Ascending aorta (tissue), 2 donors: ENCODE data around the gene PTRHD1. TPM values are rescaled to one million over a fixed set of nuclear protein-coding genes. Genes with fewer than 3 reads are reported as not detected.

Experiments used
- DNase-seq, 2 donors: peaks; one replicate each; pipeline ENCODE4 v3.0.0-alpha.2; 2019; ENCODE audit warnings: low spot score in 2 of 2
- H3K27ac ChIP-seq, 2 donors: fragments of 200-600 bp; sonication (generic); one replicate each; pipeline ENCODE4 v1.5.1; 2016 to 2017; ENCODE audit warnings: mild to moderate bottlenecking in 1 of 2
- H3K27me3 ChIP-seq: fragments of 200-600 bp; sonication (generic); one replicate; pipeline ENCODE4 v1.5.1; 2017
- H3K36me3 ChIP-seq, 2 donors: fragments of 200-600 bp; sonication (generic); one replicate each; pipeline ENCODE4 v1.5.1; 2016
- H3K4me1 ChIP-seq, 2 donors: fragments of 200-600 bp; sonication (generic); one replicate each; pipeline ENCODE4 v1.5.1; 2016 to 2017; ENCODE audit warnings: mild to moderate bottlenecking in 1 of 2
- H3K4me3 ChIP-seq, 2 donors: fragments of 200-600 bp; sonication (generic); one replicate each; pipeline ENCODE4 v1.5.1; 2016 to 2017; ENCODE audit warnings: mild to moderate bottlenecking in 1 of 2
- H3K9me3 ChIP-seq, 2 donors: fragments of 200-600 bp; sonication (generic); one replicate each; pipeline ENCODE4 v1.5.1; 2016
- intact Hi-C: fragments of 100-400 bp; cut with DNase I; formaldehyde crosslinking; loops from one replicate; pipeline ENCODE4 v1.15.1; 2023
- total RNA-seq: library from RNA; depleted of rRNA; stranded (reverse); fragments of >200 nt; gene quantifications from one replicate; pipeline ENCODE4 v1.1.0, GENCODE V29; 2016
- TF ChIP-seq, protein P1 (sequence below), 3 experiments: fragments of 200-600 bp in 2 of 3; fragments of 450-650 bp in 1 of 3; sonication (generic) in 2 of 3; IDR thresholded peaks; one replicate each; pipeline ENCODE4 v1.5.1; 2016 to 2019; ENCODE audit warnings: antibody characterized with exemption in 3 of 3, mild to moderate bottlenecking in 1 of 3, moderate library complexity in 1 of 3

Gene PTRHD1
- total RNA-seq, 1 donor from 2014 or later = 18.8 TPM

DNA sequence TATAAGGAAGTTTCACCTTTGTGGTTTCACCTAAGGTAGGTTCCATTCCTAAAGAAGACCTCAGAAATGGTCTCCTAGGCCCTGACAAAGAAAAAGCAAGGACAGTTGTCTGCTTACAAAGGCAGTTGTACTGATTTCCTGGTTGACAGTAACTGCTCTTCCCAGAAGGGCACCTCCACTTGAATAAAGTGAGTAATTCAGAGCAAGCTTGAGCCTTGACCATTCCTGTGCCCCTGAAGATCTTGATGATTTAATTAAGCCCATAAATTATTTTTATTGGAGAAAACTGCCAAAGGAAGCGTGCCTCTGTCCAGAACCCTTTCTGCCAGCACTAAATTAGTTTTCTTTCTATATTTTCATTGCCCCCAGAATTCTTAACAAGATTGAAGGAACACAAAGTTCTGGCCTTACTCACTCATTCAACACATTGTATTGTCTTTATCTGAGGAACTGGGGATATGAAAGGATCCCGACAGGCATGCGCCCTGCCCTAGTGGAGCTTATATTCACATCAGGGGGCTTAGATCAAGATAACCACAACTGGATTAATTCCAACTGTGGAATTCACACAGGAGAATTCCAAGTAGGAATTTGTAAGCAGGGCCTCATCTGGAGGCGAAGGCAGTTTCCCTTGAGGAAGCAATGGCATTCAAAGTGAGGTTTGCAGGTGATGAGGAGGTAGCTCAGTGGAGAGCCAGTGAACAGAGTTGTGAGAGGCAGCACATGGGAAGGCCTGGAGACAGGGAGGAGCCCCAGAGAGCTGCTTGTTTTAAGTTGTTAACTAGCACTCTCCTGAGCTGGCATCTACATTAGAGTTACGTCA, 21.2 kb downstream of the PTRHD1 start:
- Histone ChIP-seq H3K4me3 (no peak overlapping the region), H3K9me3 (no peaks in the 10 kb centered on the region), H3K27me3 (no peaks in the 10 kb centered on the region), H3K4me1 (no peaks in the 10 kb centered on the region), H3K27ac (no peak overlapping the region), H3K36me3 (peaks cover 0 to 14% of the 10 kb centered on the region in 2 donors)
- DNase-seq = no peak
- intact Hi-C loops = no loop called here
- TF ChIP-seq, protein P1, sequence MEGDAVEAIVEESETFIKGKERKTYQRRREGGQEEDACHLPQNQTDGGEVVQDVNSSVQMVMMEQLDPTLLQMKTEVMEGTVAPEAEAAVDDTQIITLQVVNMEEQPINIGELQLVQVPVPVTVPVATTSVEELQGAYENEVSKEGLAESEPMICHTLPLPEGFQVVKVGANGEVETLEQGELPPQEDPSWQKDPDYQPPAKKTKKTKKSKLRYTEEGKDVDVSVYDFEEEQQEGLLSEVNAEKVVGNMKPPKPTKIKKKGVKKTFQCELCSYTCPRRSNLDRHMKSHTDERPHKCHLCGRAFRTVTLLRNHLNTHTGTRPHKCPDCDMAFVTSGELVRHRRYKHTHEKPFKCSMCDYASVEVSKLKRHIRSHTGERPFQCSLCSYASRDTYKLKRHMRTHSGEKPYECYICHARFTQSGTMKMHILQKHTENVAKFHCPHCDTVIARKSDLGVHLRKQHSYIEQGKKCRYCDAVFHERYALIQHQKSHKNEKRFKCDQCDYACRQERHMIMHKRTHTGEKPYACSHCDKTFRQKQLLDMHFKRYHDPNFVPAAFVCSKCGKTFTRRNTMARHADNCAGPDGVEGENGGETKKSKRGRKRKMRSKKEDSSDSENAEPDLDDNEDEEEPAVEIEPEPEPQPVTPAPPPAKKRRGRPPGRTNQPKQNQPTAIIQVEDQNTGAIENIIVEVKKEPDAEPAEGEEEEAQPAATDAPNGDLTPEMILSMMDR (IDR thresholded peaks at IDR 0.05) = no peak

DNA sequence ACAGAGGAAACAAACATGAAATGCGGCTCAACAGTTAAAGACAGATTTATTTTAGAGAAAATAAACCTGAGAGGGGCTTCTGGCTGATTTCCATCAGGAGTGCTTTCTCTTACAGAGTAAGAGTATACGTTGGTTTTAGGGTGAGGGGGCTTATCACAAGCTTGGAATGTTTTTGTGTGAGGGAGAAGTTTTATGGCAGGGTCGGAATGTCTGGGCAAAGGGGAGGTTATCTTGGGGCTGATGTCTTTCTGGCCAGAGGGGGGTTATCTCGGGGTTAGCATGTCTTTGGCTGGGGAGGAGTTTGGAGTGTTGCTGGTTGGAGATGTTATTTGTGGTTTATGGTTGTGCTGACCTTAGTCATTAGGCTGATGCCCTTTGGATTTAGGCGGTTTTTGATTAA, 22.1 kb downstream of the PTRHD1 start:
- Histone ChIP-seq H3K4me1 (no peaks in the 10 kb centered on the region), H3K27me3 (no peaks in the 10 kb centered on the region), H3K27ac (no peak overlapping the region), H3K9me3 (no peaks in the 10 kb centered on the region), H3K4me3 (no peak overlapping the region), H3K36me3 (peaks cover 0 to 14% of the 10 kb centered on the region in 2 donors)
- intact Hi-C loops = no loop called here
- TF ChIP-seq, protein P1 (IDR thresholded peaks at IDR 0.05) = no peak
- no peak for DNase-seq

DNA sequence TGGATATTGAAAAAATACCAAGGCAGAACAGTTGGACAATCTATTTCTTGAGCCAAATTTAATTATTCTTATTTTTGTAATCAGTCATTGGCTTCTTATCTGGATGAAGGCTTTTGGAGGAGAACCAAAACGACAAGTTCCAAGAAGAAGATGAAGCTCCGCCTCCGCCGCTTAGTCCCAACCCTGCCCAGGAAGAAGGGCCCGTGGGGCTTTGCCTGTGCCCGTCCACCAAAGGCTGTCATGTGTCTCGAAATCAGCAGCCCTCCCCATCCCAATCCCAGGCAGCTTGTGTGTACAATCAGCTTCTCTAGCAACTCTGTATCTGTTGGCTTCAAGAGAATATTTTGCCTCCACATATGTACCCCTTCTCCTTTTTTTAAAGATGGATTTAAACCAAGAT, 24.6 kb downstream of the PTRHD1 start:
- intact Hi-C loops = no loop called here
- TF ChIP-seq, protein P1 (IDR thresholded peaks at IDR 0.05) = no peak
- no peak overlapping the region for H3K4me3 ChIP-seq
- no peaks in the 10 kb centered on the region for H3K9me3 ChIP-seq
- no peak for DNase-seq
- H3K27ac ChIP-seq = no peak overlapping the region
- H3K36me3 ChIP-seq = peaks cover 15 to 30% of the 10 kb centered on the region in 2 donors
- H3K27me3 ChIP-seq = no peaks in the 10 kb centered on the region
- H3K4me1 ChIP-seq = no peaks in the 10 kb centered on the region

DNA sequence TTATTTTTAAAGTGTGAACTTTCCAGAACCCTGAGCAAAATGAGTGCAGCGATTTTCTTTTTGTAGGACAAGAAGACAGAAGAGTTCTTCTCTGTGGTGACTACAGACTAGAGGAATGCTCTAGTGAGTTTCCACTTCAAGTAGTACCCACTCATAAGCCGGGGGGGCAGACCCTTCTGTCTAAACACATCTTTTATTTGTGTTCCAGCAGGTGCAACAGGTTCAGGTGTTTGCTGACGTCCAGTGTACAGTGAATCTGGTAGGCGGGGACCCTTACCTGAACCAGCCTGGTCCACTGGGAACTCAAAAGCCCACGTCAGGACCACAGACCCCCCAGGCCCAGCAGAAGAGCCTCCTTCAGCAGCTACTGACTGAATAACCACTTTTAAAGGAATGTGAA, 25.2 kb downstream of the PTRHD1 start:
- Histone ChIP-seq H3K36me3 (peaks cover 17 to 32% of the 10 kb centered on the region in 2 donors), H3K9me3 (no peaks in the 10 kb centered on the region), H3K4me1 (no peaks in the 10 kb centered on the region), H3K27ac (no peak overlapping the region), H3K27me3 (no peaks in the 10 kb centered on the region), H3K4me3 (no peak overlapping the region)
- TF ChIP-seq, protein P1 (IDR thresholded peaks at IDR 0.05) = no peak
- intact Hi-C loops = no loop called here
- no peak for DNase-seq

DNA sequence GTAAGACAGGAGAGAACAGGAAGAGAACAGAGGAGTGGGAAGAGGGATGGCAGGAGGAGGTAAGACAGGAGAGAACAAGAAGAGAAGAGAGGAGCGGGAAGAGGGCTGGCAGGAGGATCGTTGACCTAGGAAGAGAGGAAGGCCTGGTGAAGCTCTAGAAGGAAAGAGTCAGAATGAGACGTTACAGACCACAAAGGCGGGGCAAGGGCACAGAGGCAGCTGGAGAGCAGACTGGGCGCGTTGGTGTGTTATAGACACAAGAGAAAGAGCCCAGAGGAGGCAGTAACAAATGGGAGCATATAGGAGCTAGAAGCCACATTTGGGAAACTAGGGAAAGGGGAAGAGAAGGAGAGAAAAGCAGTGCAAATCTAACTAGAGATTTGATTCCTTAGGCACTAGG, 26.6 kb downstream of the PTRHD1 start:
- no peaks in the 10 kb centered on the region for H3K27me3 ChIP-seq
- H3K4me3 ChIP-seq = no peak overlapping the region
- no peaks in the 10 kb centered on the region for H3K4me1 ChIP-seq
- DNase-seq = no peak
- H3K36me3 ChIP-seq = peaks cover 22 to 45% of the 10 kb centered on the region in 2 donors
- TF ChIP-seq, protein P1 (IDR thresholded peaks at IDR 0.05) = no peak
- intact Hi-C loops = no loop called here
- H3K9me3 ChIP-seq = no peaks in the 10 kb centered on the region
- no peak overlapping the region for H3K27ac ChIP-seq
